ENCODE measurements around the gene PRSS36.

DNA sequence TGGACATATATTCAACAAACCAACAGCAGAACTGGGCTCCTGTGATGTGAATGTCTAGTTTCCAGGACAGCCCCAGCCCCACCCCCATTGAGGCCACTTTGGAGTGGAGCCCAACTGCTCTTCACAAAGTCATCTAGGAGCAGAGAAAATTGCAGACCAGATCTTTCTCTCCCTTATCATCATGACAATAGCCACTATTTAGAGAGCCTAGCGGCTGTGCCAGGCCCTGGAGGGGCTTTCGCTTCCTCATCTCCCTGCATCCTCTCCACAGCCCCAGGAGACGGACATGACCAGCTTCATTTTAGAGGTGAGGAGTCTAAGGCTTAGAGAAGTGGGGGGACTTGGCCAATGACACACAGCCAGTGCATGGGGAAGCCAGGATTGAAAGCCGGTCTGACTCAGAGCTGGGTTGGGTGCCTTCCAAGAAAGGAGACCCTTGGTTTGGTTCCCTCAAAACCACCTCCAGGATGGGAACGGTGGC lies 15.7 kb downstream of the PRSS36 start:
- TF ChIP-seq, protein P1, sequence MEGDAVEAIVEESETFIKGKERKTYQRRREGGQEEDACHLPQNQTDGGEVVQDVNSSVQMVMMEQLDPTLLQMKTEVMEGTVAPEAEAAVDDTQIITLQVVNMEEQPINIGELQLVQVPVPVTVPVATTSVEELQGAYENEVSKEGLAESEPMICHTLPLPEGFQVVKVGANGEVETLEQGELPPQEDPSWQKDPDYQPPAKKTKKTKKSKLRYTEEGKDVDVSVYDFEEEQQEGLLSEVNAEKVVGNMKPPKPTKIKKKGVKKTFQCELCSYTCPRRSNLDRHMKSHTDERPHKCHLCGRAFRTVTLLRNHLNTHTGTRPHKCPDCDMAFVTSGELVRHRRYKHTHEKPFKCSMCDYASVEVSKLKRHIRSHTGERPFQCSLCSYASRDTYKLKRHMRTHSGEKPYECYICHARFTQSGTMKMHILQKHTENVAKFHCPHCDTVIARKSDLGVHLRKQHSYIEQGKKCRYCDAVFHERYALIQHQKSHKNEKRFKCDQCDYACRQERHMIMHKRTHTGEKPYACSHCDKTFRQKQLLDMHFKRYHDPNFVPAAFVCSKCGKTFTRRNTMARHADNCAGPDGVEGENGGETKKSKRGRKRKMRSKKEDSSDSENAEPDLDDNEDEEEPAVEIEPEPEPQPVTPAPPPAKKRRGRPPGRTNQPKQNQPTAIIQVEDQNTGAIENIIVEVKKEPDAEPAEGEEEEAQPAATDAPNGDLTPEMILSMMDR (IDR thresholded peaks at IDR 0.05), result no peak
- TF ChIP-seq POLR2A (IDR thresholded peaks at IDR 0.05), result no peak
